Mesendoderm (in vitro differentiated cells): ENCODE data around the gene FHL1.

Experiments used
- DNase-seq: peaks from one replicate; pipeline ENCODE4 v3.0.0; 2013
- H2AK5ac ChIP-seq: 2 replicates; pipeline ENCODE4 v1.6.1; 2013; ENCODE audit warnings: low read length, inconsistent platforms
- H2BK120ac ChIP-seq: 2 replicates; pipeline ENCODE4 v1.6.1; 2013; ENCODE audit warnings: low read depth, mild to moderate bottlenecking, low read length, moderate library complexity, mixed read lengths
- H2BK15ac ChIP-seq: replicated peaks from 2 replicates; pipeline ENCODE4 v1.6.1; 2013; ENCODE audit warnings: low read depth, mild to moderate bottlenecking, moderate library complexity
- H2BK5ac ChIP-seq: 2 replicates; pipeline ENCODE4 v1.6.1; 2013; ENCODE audit warnings: low read length, inconsistent platforms
- H3K18ac ChIP-seq: 2 replicates; pipeline ENCODE4 v1.6.1; 2013; ENCODE audit warnings: mild to moderate bottlenecking, low read length, mixed read lengths
- H3K23ac ChIP-seq: one replicate; pipeline ENCODE4 v1.6.1; 2013; ENCODE audit warnings: low read length
- H3K27ac ChIP-seq: 2 replicates; pipeline ENCODE4 v1.5.1; 2013; ENCODE audit warnings: low read depth, mild to moderate bottlenecking, inconsistent platforms, low read length, moderate library complexity
- H3K27me3 ChIP-seq: 2 replicates; pipeline ENCODE4 v1.6.1; 2013; ENCODE audit warnings: low read length, control low read depth, mild to moderate bottlenecking, inconsistent platforms; ENCODE audit not compliant: insufficient read depth, poor library complexity
- H3K36me3 ChIP-seq: 2 replicates; pipeline ENCODE4 v1.6.1; 2013; ENCODE audit warnings: low read length, inconsistent platforms; ENCODE audit not compliant: control insufficient read depth, insufficient read depth
- H3K4ac ChIP-seq: one replicate; pipeline ENCODE4 v1.6.1; 2013; ENCODE audit warnings: low read depth, mild to moderate bottlenecking, low read length, moderate library complexity
- H3K4me1 ChIP-seq: 2 replicates; pipeline ENCODE4 v1.6.1; 2013; ENCODE audit warnings: low read depth, low read length, inconsistent platforms; ENCODE audit not compliant: control insufficient read depth
- H3K4me2 ChIP-seq: 2 replicates; pipeline ENCODE4 v1.6.1; 2013; ENCODE audit warnings: low read length
- H3K4me3 ChIP-seq: 2 replicates; pipeline ENCODE4 v1.5.1; 2013; ENCODE audit warnings: mild to moderate bottlenecking, low read length
- H3K56ac ChIP-seq: one replicate; pipeline ENCODE4 v1.6.1; 2013; ENCODE audit warnings: low read length
- H3K79me1 ChIP-seq: 2 replicates; pipeline ENCODE4 v1.6.1; 2013; ENCODE audit warnings: low read length, inconsistent platforms
- H3K79me2 ChIP-seq: 2 replicates; pipeline ENCODE4 v1.6.1; 2013; ENCODE audit warnings: mild to moderate bottlenecking, low read length; ENCODE audit not compliant: control insufficient read depth, insufficient read depth
- H3K9ac ChIP-seq: 2 replicates; pipeline ENCODE4 v1.6.1; 2013; ENCODE audit warnings: low read length, inconsistent platforms
- H4K5ac ChIP-seq: one replicate; pipeline ENCODE4 v1.6.1; 2013; ENCODE audit warnings: low read length
- H4K8ac ChIP-seq: one replicate; pipeline ENCODE4 v1.6.1; 2013; ENCODE audit warnings: low read depth, mild to moderate bottlenecking, control low read depth, low read length, moderate library complexity
- WGBS: extraction: QIAGEN DNeasy Blood & Tissue Kit; methylation state at CpG from one replicate; pipeline ENCODE4 v1.1.7; 2013; ENCODE audit warnings: low lambda C conversion rate, missing lambda C conversion rate; ENCODE audit not compliant: insufficient coverage; ENCODE audit errors: extremely low coverage; 5-methylcytosine and 5-hydroxymethylcytosine counted together

FHL1 gene

DNA sequence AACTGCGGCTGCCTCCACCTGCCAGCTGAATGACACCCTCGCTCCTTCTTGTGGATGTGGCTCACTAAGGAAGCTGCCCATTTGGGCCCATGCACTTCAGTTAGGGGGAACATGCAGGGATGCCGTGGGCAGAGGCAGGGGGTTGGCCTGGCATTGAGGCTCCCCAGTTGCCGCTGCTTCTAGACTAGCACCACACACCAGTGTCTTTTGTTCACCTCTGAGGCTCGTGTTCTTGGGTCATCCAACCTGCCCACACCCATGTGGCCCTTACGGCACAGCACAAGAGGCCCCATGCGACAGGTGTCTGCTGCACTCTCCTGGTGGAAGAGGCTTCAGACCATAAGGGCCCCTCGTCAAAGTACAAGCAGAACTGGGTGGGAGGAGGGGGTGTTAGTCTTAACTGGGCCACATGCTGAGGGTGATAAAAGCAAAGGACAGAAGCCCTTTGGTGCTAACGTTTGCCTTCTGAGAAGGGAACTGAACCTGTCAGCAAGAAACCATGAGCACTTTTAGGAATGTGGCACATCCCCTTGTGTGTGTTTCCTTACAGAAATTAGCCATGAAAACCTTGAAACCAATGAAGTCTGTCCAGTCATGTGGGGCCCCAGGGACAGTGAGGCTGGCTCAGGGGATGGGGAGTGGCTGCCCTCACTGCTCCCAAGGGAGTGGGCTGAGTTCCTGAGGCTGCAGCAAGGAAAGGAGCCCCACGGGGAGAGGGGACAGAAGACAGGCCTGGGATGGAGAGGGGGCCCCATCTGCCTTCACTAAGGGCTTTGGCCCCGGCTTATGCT, 64.6 kb downstream of the FHL1 start:
- Histone ChIP-seq H3K36me3 (no peaks in the 10 kb centered on the region), H3K79me2 (no peaks in the 10 kb centered on the region), H4K8ac (no peak overlapping the region), H2BK15ac (no peak overlapping the region), H3K79me1 (no peaks in the 10 kb centered on the region), H2BK120ac (no peak overlapping the region), H3K56ac (no peak overlapping the region), H3K4me2 (no peak overlapping the region), H3K27me3 (no peaks in the 10 kb centered on the region), H2BK5ac (no peak overlapping the region), H3K18ac (no peak overlapping the region), H3K4ac (no peak overlapping the region), H3K27ac (no peak overlapping the region), H3K23ac (no peak overlapping the region), H3K4me1 (no peaks in the 10 kb centered on the region), H2AK5ac (no peak overlapping the region), H4K5ac (no peak overlapping the region), H3K9ac (no peak overlapping the region), H3K4me3 (no peak overlapping the region)
- peak; percentile 44 for DNase-seq
- no CpG with 5 or more reads among the region's 11 CpGs for WGBS

DNA sequence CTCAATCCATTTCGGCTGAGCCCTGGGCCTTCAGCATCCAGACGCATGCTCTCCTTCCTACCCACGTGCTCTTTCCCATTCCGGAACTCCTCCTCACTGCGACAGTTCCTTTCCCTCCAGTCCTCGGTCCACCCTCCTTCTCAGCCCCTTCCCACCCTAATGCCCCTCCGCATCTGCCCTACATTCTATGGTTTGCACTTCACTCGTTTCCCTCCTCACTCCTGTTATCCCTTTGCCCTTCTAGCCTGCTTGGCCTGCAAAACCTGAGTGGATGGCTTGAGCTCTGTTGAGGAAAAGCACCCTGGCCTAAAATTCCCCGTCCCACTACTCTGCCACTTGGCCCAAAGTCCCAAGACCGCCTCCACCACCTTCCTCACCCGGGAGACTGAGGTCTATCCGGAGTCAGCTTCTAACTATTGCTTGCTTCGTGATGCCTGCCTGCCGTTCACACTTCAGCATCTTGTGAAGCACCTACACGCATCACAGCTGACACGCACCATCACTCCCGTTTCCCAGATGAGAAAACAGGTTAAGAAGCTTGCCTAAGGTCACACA, 65.3 kb downstream of the FHL1 start:
- Histone ChIP-seq H3K4me2 (no peak overlapping the region), H2AK5ac (no peak overlapping the region), H3K4ac (no peak overlapping the region), H3K27ac (no peak overlapping the region), H4K5ac (no peak overlapping the region), H2BK120ac (no peak overlapping the region), H3K18ac (no peak overlapping the region), H3K9ac (no peak overlapping the region), H3K56ac (no peak overlapping the region), H2BK5ac (no peak overlapping the region), H4K8ac (no peak overlapping the region), H3K79me1 (no peaks in the 10 kb centered on the region), H3K79me2 (no peaks in the 10 kb centered on the region), H3K23ac (no peak overlapping the region), H3K27me3 (no peaks in the 10 kb centered on the region), H3K4me3 (no peak overlapping the region), H2BK15ac (no peak overlapping the region), H3K4me1 (no peaks in the 10 kb centered on the region), H3K36me3 (no peaks in the 10 kb centered on the region)
- WGBS, result no CpG with 5 or more reads among the region's 17 CpGs
- DNase-seq, result no peak

DNA sequence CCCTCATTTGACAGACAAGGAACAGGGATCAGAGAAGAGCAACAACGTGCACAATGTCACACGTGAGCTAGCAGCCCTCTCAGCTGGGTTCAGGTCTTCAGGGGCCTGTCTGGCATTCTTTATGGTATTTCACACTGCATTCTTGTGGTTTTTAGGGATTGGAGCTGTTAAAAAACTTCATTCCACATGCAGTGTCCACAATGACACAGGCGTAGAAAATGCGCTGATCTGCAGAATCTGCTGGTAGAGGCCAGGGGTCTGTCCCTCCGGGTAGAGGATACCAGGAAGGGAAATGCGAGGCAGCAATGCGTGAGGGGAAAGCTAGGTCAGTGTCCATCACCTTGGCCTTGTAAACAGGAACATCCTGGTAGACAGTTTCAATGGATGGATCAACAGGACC, 67.2 kb downstream of the FHL1 start:
- no peak overlapping the region for H3K4ac ChIP-seq
- H4K8ac ChIP-seq, result no peak overlapping the region
- no CpG with 5 or more reads among the region's 7 CpGs for WGBS
- no peak overlapping the region for H3K4me2 ChIP-seq
- H3K4me1 ChIP-seq, result no peaks in the 10 kb centered on the region
- no peak overlapping the region for H4K5ac ChIP-seq
- no peak overlapping the region for H2BK15ac ChIP-seq
- H3K18ac ChIP-seq, result no peak overlapping the region
- H3K79me2 ChIP-seq, result no peaks in the 10 kb centered on the region
- H3K27ac ChIP-seq, result no peak overlapping the region
- H2BK5ac ChIP-seq, result no peak overlapping the region
- H3K23ac ChIP-seq, result no peak overlapping the region
- H3K27me3 ChIP-seq, result no peaks in the 10 kb centered on the region
- H3K4me3 ChIP-seq, result no peak overlapping the region
- DNase-seq, result peak; percentile 75
- H3K9ac ChIP-seq, result no peak overlapping the region
- no peak overlapping the region for H2BK120ac ChIP-seq
- H2AK5ac ChIP-seq, result no peak overlapping the region
- H3K56ac ChIP-seq, result no peak overlapping the region
- H3K79me1 ChIP-seq, result no peaks in the 10 kb centered on the region
- no peaks in the 10 kb centered on the region for H3K36me3 ChIP-seq

DNA sequence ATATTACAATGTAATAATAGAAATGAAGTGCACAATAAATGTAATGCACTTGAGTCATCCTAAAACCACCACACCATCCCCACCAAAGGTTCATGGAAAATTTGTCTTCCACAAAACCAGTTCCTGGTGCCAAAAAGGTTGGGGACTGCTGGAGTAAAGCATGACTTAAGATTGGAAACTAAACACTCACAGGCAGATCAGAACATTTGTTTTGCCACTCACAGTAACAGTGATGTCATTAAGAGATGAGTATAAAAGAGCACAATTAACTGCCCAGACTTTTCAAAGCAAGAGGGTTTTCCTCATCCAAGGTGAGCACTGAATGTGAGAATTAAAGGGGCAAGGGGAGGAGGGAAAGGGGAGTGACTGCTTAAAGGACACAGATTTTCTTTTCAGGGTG, 68.2 kb downstream of the FHL1 start:
- no peaks in the 10 kb centered on the region for H3K79me2 ChIP-seq
- no peak overlapping the region for H4K8ac ChIP-seq
- H2BK5ac ChIP-seq, result no peak overlapping the region
- no peaks in the 10 kb centered on the region for H3K4me1 ChIP-seq
- no peak overlapping the region for H2BK120ac ChIP-seq
- no peak overlapping the region for H3K18ac ChIP-seq
- no peaks in the 10 kb centered on the region for H3K27me3 ChIP-seq
- no peak overlapping the region for H2AK5ac ChIP-seq
- no peak overlapping the region for H3K56ac ChIP-seq
- no peaks in the 10 kb centered on the region for H3K36me3 ChIP-seq
- no peak for DNase-seq
- no peak overlapping the region for H3K23ac ChIP-seq
- H3K4me3 ChIP-seq, result no peak overlapping the region
- no peak overlapping the region for H4K5ac ChIP-seq
- H3K4ac ChIP-seq, result no peak overlapping the region
- no peak overlapping the region for H3K4me2 ChIP-seq
- H3K79me1 ChIP-seq, result no peaks in the 10 kb centered on the region
- no peak overlapping the region for H3K9ac ChIP-seq
- no peak overlapping the region for H3K27ac ChIP-seq
- no peak overlapping the region for H2BK15ac ChIP-seq

- Histone ChIP-seq H2BK15ac (no peak overlapping the region), H3K79me2 (no peaks in the 10 kb centered on the region), H2BK120ac (no peak overlapping the region), H2BK5ac (no peak overlapping the region), H3K4me3 (no peak overlapping the region), H3K27me3 (no peaks in the 10 kb centered on the region), H3K18ac (no peak overlapping the region), H2AK5ac (no peak overlapping the region), H3K4me2 (no peak overlapping the region), H4K5ac (no peak overlapping the region), H3K9ac (no peak overlapping the region), H3K56ac (no peak overlapping the region), H3K36me3 (no peaks in the 10 kb centered on the region), H3K4ac (no peak overlapping the region), H3K23ac (no peak overlapping the region), H3K4me1 (no peaks in the 10 kb centered on the region), H4K8ac (no peak overlapping the region), H3K79me1 (no peaks in the 10 kb centered on the region), H3K27ac (no peak overlapping the region)
- no CpG with 5 or more reads among the region's 5 CpGs for WGBS
- DNase-seq, result no peak
These were observed 72.6 kb downstream of the FHL1 start for GRCh38 chrX:136219893-136220292.

DNA sequence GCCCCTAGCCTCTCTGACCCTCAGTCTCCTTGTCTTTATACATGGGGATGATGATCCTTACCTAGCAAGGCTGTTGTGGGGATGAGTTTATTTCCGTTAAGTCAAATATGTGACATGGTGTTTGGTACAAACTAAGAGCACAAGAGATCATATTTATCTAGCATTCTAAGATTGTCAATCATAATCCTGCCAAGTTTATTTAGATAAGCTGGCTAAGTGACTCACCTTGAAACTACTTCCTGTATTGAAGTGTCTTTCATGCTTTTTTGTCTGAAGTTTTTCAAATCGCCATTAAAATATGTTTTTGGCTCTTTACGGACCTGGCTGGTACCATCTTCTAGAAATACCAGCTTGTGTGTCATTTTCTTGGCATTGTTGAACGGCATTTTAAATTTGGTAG, 73.2 kb downstream of the FHL1 start:
- H2BK120ac ChIP-seq, result no peak overlapping the region
- H3K79me2 ChIP-seq, result no peaks in the 10 kb centered on the region
- H3K4me1 ChIP-seq, result no peaks in the 10 kb centered on the region
- H3K4ac ChIP-seq, result no peak overlapping the region
- no peak overlapping the region for H2AK5ac ChIP-seq
- H3K56ac ChIP-seq, result no peak overlapping the region
- no peak overlapping the region for H2BK5ac ChIP-seq
- H2BK15ac ChIP-seq, result no peak overlapping the region
- no peak overlapping the region for H3K18ac ChIP-seq
- no peaks in the 10 kb centered on the region for H3K36me3 ChIP-seq
- no peak overlapping the region for H3K4me2 ChIP-seq
- no peak overlapping the region for H3K27ac ChIP-seq
- no peaks in the 10 kb centered on the region for H3K79me1 ChIP-seq
- no CpG with 5 or more reads among the region's 4 CpGs for WGBS
- no peaks in the 10 kb centered on the region for H3K27me3 ChIP-seq
- H4K8ac ChIP-seq, result no peak overlapping the region
- no peak overlapping the region for H3K4me3 ChIP-seq
- no peak overlapping the region for H4K5ac ChIP-seq
- no peak overlapping the region for H3K9ac ChIP-seq
- no peak overlapping the region for H3K23ac ChIP-seq
- no peak for DNase-seq
